MCF 10A (cell line): ENCODE results near the gene CNPY3. TPM values are rescaled to one million over a fixed set of nuclear protein-coding genes. Genes with fewer than 3 reads are reported as not detected.

Source experiments
- BruUV-seq: library from RNA; stranded (reverse); fragments of 400-500 nt; replicated peaks from 2 replicates; lab custom pipeline; 2021; lab: Mats Ljungman, UMichigan
- CTCF ChIA-PET: fragments of 300-600 bp; sonication (Branson Sonifier 250); formaldehyde crosslinking; extraction: SDS; loops from one replicate; lab custom pipeline; 2021; ENCODE audit warnings: antibody characterized with exemption, inconsistent platforms; lab: Yijun Ruan, JAX
- POLR2A ChIA-PET: fragments of 300-600, 350-650 bp; sonication (Branson Sonifier 250); formaldehyde crosslinking; extraction: SDS; loops from one replicate; lab custom pipeline; 2020; ENCODE audit warnings: antibody characterized with exemption, inconsistent platforms; lab: Yijun Ruan, JAX
- DNase-seq: peaks from one replicate; pipeline ENCODE4 v3.0.0-alpha.2; 2018; ENCODE audit not compliant: unreplicated experiment
- H3K27ac Mint-ChIP-seq: one replicate; pipeline ENCODE4 v1.8.0; 2022; ENCODE audit warnings: mild to moderate bottlenecking, low read depth, mixed read lengths; ENCODE audit not compliant: unreplicated experiment
- H3K27me3 Mint-ChIP-seq: one replicate; pipeline ENCODE4 v1.8.0; 2022; ENCODE audit warnings: mixed read lengths; ENCODE audit not compliant: insufficient read depth, unreplicated experiment
- H3K36me3 Mint-ChIP-seq: one replicate; pipeline ENCODE4 v1.8.0; 2022; ENCODE audit warnings: mild to moderate bottlenecking, moderate library complexity, mixed read lengths; ENCODE audit not compliant: insufficient read depth, unreplicated experiment
- H3K4me1 Mint-ChIP-seq: one replicate; pipeline ENCODE4 v1.8.0; 2022; ENCODE audit warnings: mixed read lengths; ENCODE audit not compliant: insufficient read depth, unreplicated experiment
- H3K4me3 Mint-ChIP-seq: one replicate; pipeline ENCODE4 v1.8.0; 2022; ENCODE audit warnings: mild to moderate bottlenecking, moderate library complexity, mixed read lengths; ENCODE audit not compliant: unreplicated experiment
- H3K9me3 Mint-ChIP-seq: one replicate; pipeline ENCODE4 v1.8.0; 2022; ENCODE audit warnings: mixed read lengths; ENCODE audit not compliant: unreplicated experiment
- intact Hi-C: fragments of 100-400 bp; cut with micrococcal nuclease; formaldehyde crosslinking; loops from 2 replicates; pipeline ENCODE4 v1.14.1; 2022
- total RNA-seq: library from RNA; stranded (reverse); gene quantifications from 2 replicates; pipeline ENCODE4 v1.2.3, GENCODE V29; 2022
- TF ChIP-seq, protein P1 (sequence below): fragments of 200-600 bp; IDR thresholded peaks from one replicate; pipeline ENCODE4 v1.8.0; 2022; ENCODE audit warnings: antibody characterized with exemption, mild to moderate bottlenecking; ENCODE audit not compliant: unreplicated experiment

The CNPY3 gene
- total RNA-seq, 1 experiment from 2014 or later, result 21.9 TPM

DNA sequence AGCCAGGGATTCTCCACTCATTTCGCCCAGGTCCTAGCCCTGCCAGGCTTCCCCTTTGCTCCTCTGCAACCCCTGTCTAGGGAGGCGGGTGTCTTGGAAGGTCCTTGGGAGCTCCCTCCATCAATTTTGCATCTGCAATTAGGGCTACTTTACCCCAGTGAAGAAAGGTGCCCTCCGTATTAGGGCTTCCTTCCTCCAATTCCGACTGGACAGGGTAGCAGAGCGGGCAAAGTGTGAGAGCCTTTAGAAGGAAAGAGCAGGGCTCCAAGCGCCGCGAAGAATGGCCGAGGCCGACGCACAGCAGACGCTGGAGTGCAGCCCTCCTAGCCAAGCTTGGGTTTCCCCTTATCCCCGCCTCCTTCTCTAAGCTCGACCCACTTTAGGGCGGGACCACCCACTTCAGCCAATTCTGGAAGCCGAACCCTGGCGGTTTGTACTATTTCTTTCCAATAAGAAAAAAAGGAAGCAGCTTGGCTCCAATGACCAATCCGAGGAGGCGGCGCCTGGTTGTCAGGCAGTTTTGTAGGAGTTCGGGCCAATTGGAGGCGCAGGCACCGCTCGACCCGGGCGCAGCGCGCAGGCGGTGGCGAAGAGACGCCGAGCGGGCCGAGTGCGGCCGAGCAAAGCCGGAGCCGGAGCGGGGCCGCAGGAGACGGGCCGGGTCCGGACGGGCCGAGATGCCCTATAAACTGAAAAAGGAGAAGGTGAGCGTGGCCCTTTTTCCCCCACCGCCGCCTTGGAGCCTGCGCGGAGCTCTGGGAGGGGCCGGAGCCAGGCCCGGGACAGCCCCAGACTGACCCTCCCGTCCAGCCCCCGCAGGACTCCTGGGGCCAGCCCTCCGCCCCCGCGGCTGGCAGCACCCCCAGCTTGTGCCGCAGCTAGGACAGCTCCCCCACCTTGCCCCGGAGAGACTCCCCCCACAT, 55.0 kb downstream of the CNPY3 start, which contains the start of gene PPP2R5D:
Gene PPP2R5D, plus strand, starts transcription at position 570 of the 923 bp plus-strand sequence. Its CDS starts 108 bp downstream, at position 678.
- Mint-ChIP-seq H3K27me3 (no peaks in the 10 kb centered on the region), H3K36me3 (peaks cover 13% of the 10 kb centered on the region), H3K27ac (peak within 1 kb of the TSS; percentile 90), H3K9me3 (no peaks in the 10 kb centered on the region), H3K4me3 (peak within 1 kb of the TSS; percentile 78), H3K4me1 (peaks cover 39% of the 10 kb centered on the region)
- CTCF ChIA-PET, result interaction anchor here (0.6 kb wide), 2 partner anchors 21 to 165 kb away, joined by 3 to 7 read pairs; no protein-coding TSS in a partner anchor
- POLR2A ChIA-PET, result interaction anchor here (0.6 to 3.0 kb wide), 37 partner anchors 10 to 645 kb away, joined by 3 to 39 read pairs (median 4); partner anchors contain the start of genes BICRAL, CNPY3, CUL7 and GNMT
- no TSS peak for BruUV-seq
- TF ChIP-seq, protein P1, sequence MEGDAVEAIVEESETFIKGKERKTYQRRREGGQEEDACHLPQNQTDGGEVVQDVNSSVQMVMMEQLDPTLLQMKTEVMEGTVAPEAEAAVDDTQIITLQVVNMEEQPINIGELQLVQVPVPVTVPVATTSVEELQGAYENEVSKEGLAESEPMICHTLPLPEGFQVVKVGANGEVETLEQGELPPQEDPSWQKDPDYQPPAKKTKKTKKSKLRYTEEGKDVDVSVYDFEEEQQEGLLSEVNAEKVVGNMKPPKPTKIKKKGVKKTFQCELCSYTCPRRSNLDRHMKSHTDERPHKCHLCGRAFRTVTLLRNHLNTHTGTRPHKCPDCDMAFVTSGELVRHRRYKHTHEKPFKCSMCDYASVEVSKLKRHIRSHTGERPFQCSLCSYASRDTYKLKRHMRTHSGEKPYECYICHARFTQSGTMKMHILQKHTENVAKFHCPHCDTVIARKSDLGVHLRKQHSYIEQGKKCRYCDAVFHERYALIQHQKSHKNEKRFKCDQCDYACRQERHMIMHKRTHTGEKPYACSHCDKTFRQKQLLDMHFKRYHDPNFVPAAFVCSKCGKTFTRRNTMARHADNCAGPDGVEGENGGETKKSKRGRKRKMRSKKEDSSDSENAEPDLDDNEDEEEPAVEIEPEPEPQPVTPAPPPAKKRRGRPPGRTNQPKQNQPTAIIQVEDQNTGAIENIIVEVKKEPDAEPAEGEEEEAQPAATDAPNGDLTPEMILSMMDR, result no peak
- peak; percentile 99 for DNase-seq
- intact Hi-C loops, result loop anchor here (1.0 kb wide), 1 partner anchor 29 kb away; the partner anchor contains the start of gene MEA1

DNA sequence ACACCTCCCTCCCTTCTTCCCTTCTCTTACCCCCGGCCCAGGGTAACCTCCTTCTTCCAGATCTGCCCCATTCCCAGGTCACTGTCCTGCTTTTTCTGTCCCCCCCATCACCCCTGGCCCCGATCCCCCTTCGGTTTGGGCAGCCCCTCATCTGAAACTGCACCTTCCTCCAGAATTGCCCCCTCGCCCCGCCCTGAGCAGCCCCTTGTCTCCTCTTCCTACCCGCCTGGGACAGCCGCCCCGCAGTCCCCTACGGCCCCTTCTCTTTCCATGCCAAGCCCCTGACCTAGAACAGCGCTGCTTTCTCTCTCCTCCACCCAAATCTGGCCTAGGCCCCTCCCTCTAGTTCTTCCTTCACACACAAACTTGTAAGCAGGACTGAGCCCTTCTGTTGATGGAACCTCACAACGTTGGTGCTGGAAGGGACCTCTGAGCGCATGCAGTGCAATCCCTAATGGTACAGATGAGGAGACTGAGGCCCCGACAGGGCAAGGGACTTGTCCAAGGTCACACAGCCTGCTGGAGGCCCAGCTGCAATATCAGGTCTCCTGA, 55.7 kb downstream of the CNPY3 start:
- peak overlapping the region; percentile 78 for H3K4me3 Mint-ChIP-seq
- no peaks in the 10 kb centered on the region for H3K9me3 Mint-ChIP-seq
- intact Hi-C loops, result loop anchor here (1.0 kb wide), 1 partner anchor 28 kb away; the partner anchor contains the start of gene MEA1
- H3K27me3 Mint-ChIP-seq, result no peaks in the 10 kb centered on the region
- ChIA-PET POLR2A (interaction anchor here (0.6 to 3.0 kb wide), 22 partner anchors 10 to 203 kb away, joined by 3 to 39 read pairs (median 4); partner anchors contain the start of genes BICRAL, CNPY3, CUL7 and GNMT), CTCF (interaction anchor here (0.6 kb wide), 1 partner anchor 485 kb away, joined by 5 read pairs; no protein-coding TSS in a partner anchor)
- H3K36me3 Mint-ChIP-seq, result peaks cover 14% of the 10 kb centered on the region
- DNase-seq, result no peak
- no TSS peak for BruUV-seq
- TF ChIP-seq, protein P1, result no peak
- H3K4me1 Mint-ChIP-seq, result peaks cover 33% of the 10 kb centered on the region
- H3K27ac Mint-ChIP-seq, result peak overlapping the region; percentile 90

DNA sequence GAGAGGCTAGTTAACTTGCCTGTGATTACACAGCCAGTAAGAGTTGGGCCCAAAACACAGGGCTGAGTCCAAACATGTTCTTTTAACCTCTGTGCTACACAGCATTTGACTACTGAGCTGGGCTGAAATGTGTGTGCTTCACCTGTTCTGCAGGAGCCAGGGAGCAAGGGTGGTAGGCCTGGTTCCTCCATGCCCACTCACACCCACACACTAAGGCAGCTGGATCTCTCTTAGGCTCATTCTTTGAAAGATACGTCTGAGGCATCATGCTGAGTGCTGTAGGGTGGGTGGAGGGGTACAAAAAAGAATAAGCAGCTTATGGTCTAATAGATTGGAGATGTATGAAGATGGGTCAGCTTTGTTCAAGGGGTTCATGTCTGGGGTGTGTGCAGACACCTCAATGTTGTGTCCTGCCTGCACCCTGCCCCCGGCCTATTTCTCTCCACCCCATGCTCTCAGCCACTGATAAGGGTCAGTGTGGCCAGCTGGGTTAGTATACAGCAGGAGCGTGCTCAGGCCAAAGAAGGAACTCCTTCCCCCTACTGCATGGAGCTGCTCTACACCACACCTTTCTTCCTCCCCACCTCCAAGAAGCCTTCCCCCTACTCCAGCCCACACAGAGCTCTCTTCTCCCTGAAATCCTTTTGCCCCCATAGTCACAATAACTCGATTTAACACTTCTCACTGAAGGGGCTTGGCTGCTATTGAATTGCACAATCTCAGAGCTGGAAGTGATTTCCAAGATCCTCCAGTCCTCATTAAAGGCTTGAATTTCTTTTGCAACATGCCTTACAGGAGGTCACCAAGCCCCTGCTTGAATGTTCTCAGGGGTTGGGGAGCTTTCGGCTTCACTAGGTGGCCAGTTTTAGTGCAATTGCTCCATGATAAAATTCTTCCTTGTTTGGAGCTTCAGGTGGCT, 58.5 kb downstream of the CNPY3 start:
- Mint-ChIP-seq H3K4me3 (no peak overlapping the region), H3K27ac (no peak overlapping the region), H3K9me3 (no peaks in the 10 kb centered on the region), H3K36me3 (peaks cover 25% of the 10 kb centered on the region), H3K4me1 (peaks cover 33% of the 10 kb centered on the region), H3K27me3 (no peaks in the 10 kb centered on the region)
- no peak for DNase-seq
- BruUV-seq, result no TSS peak
- ChIA-PET CTCF (interaction anchor here (0.6 to 2.1 kb wide), 4 partner anchors 8 to 112 kb away, joined by 3 to 6 read pairs (median 3); no protein-coding TSS in a partner anchor), POLR2A (interaction anchor here (0.9 to 1.9 kb wide), 4 partner anchors 9 to 111 kb away, joined by 3 to 12 read pairs (median 4); partner anchors contain the start of gene PEX6)
- TF ChIP-seq, protein P1, result no peak
- intact Hi-C loops, result no loop called here
